ENCODE data around the gene CALML5. TPM values are rescaled to one million over a fixed set of nuclear protein-coding genes. Genes with fewer than 3 reads are reported as not detected.

Gene CALML5
- total RNA-seq, 1 donor from 2014 or later, result not detected

- TF ChIP-seq CTCF (IDR thresholded peaks at IDR 0.05), result no peak
- H3K36me3 Mint-ChIP-seq (ENCODE audit: unreplicated experiment), result no peaks in the 10 kb centered on the region
- DNase-seq (ENCODE audit: extremely low spot score, unreplicated experiment), result no peak
- H3K27me3 Mint-ChIP-seq (ENCODE audit: unreplicated experiment), result peaks cover 28% of the 10 kb centered on the region
- H3K9me3 Mint-ChIP-seq (ENCODE audit: unreplicated experiment), result no peaks in the 10 kb centered on the region
- peaks cover 6% of the 10 kb centered on the region for H3K4me1 Mint-ChIP-seq (ENCODE audit: unreplicated experiment)
- no peak overlapping the region for H3K27ac Mint-ChIP-seq (ENCODE audit: unreplicated experiment)
- no peak overlapping the region for H3K4me3 Mint-ChIP-seq (ENCODE audit: unreplicated experiment)
These were observed 1.2 kb downstream of the CALML5 start for GRCh38 chr10:5497948-5498730.

- peaks cover 6% of the 10 kb centered on the region for H3K4me1 Mint-ChIP-seq (ENCODE audit: unreplicated experiment)
- peaks cover 21% of the 10 kb centered on the region for H3K27me3 Mint-ChIP-seq (ENCODE audit: unreplicated experiment)
- no peaks in the 10 kb centered on the region for H3K9me3 Mint-ChIP-seq (ENCODE audit: unreplicated experiment)
- H3K27ac Mint-ChIP-seq (ENCODE audit: unreplicated experiment), result no peak overlapping the region
- H3K4me3 Mint-ChIP-seq (ENCODE audit: unreplicated experiment), result no peak overlapping the region
- DNase-seq (ENCODE audit: extremely low spot score, unreplicated experiment), result no peak
- no peaks in the 10 kb centered on the region for H3K36me3 Mint-ChIP-seq (ENCODE audit: unreplicated experiment)
- no peak for TF ChIP-seq CTCF (IDR thresholded peaks at IDR 0.05)
These were observed 2.1 kb downstream of the CALML5 start for GRCh38 chr10:5497289-5497688.

- Mint-ChIP-seq H3K4me3 (ENCODE audit: unreplicated experiment) (no peak overlapping the region), H3K27me3 (ENCODE audit: unreplicated experiment) (peaks cover 16% of the 10 kb centered on the region), H3K4me1 (ENCODE audit: unreplicated experiment) (peaks cover 6% of the 10 kb centered on the region), H3K36me3 (ENCODE audit: unreplicated experiment) (no peaks in the 10 kb centered on the region), H3K27ac (ENCODE audit: unreplicated experiment) (no peak overlapping the region), H3K9me3 (ENCODE audit: unreplicated experiment) (no peaks in the 10 kb centered on the region)
- no peak for DNase-seq (ENCODE audit: extremely low spot score, unreplicated experiment)
- TF ChIP-seq CTCF (IDR thresholded peaks at IDR 0.05), result no peak
These were observed 2.8 kb downstream of the CALML5 start for GRCh38 chr10:5496261-5497250.

- no peaks in the 10 kb centered on the region for H3K36me3 Mint-ChIP-seq (ENCODE audit: unreplicated experiment)
- no peak for TF ChIP-seq CTCF (IDR thresholded peaks at IDR 0.05)
- H3K4me1 Mint-ChIP-seq (ENCODE audit: unreplicated experiment), result peaks cover 6% of the 10 kb centered on the region
These were observed 4.8 kb downstream of the CALML5 start for GRCh38 chr10:5494611-5495010.

GRCh38 chr10:5493691-5494090 lies 5.7 kb downstream of the CALML5 start:
- H3K9me3 Mint-ChIP-seq (ENCODE audit: unreplicated experiment), result no peaks in the 10 kb centered on the region

More at GRCh38 chr10:5494611-5495010, 4.8 kb downstream of the CALML5 start:
- Mint-ChIP-seq H3K27ac (ENCODE audit: unreplicated experiment) (no peak overlapping the region), H3K4me3 (ENCODE audit: unreplicated experiment) (no peak overlapping the region), H3K9me3 (ENCODE audit: unreplicated experiment) (no peaks in the 10 kb centered on the region), H3K27me3 (ENCODE audit: unreplicated experiment) (no peaks in the 10 kb centered on the region)
- DNase-seq (ENCODE audit: extremely low spot score, unreplicated experiment), result no peak

More at GRCh38 chr10:5493691-5494090, 5.7 kb downstream of the CALML5 start:
- H3K4me3 Mint-ChIP-seq (ENCODE audit: unreplicated experiment), result no peak overlapping the region
- no peaks in the 10 kb centered on the region for H3K36me3 Mint-ChIP-seq (ENCODE audit: unreplicated experiment)
- TF ChIP-seq CTCF (IDR thresholded peaks at IDR 0.05), result no peak
- no peak for DNase-seq (ENCODE audit: extremely low spot score, unreplicated experiment)
- no peak overlapping the region for H3K27ac Mint-ChIP-seq (ENCODE audit: unreplicated experiment)
- no peaks in the 10 kb centered on the region for H3K27me3 Mint-ChIP-seq (ENCODE audit: unreplicated experiment)
- peaks cover 4% of the 10 kb centered on the region for H3K4me1 Mint-ChIP-seq (ENCODE audit: unreplicated experiment)

Measured in osteocyte (in vitro differentiated cells).